GM18870 (cell line): ENCODE measurements around the gene HOXC12.

Experiments used
- ATAC-seq: cut with Tn5 transposase; IDR thresholded peaks from one replicate; pipeline ENCODE4 v1.9.1; 2021; ENCODE audit warnings: moderate library complexity; ENCODE audit not compliant: unreplicated experiment

Gene HOXC12

GRCh38 chr12:53955776-53956250 is 1.1 kb downstream of the HOXC12 start:
- no peak for ATAC-seq

GRCh38 chr12:53956251-53956887 is 1.7 kb downstream of the HOXC12 start:
- ATAC-seq, result no peak

- ATAC-seq, result no peak
These were observed 2.3 kb downstream of the HOXC12 start for GRCh38 chr12:53956914-53957536.

DNA sequence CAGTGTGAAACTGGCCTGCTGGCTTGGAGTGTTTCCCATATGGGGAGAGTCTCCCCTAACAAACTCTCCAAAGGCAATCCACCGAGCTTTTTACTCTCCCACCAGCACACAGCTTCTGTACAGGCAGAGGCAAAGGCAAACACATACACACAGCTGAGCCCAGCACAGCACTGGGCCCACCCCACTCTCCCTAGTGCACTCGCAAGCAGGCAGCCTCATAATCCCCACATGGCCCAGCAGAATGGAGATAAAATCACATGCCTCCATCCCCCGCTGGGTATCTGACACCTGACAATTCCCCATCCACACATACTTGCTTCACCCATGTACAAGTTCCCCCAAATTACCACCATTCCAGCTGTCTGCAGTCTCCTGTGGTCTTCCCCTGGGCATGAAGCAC is 3.4 kb downstream of the HOXC12 start:
- ATAC-seq, result no peak

- no peak for ATAC-seq
These were observed 4.6 kb downstream of the HOXC12 start for GRCh38 chr12:53959314-53959713.

- ATAC-seq, result no peak
These were observed 5.7 kb downstream of the HOXC12 start for GRCh38 chr12:53960187-53961024.

DNA sequence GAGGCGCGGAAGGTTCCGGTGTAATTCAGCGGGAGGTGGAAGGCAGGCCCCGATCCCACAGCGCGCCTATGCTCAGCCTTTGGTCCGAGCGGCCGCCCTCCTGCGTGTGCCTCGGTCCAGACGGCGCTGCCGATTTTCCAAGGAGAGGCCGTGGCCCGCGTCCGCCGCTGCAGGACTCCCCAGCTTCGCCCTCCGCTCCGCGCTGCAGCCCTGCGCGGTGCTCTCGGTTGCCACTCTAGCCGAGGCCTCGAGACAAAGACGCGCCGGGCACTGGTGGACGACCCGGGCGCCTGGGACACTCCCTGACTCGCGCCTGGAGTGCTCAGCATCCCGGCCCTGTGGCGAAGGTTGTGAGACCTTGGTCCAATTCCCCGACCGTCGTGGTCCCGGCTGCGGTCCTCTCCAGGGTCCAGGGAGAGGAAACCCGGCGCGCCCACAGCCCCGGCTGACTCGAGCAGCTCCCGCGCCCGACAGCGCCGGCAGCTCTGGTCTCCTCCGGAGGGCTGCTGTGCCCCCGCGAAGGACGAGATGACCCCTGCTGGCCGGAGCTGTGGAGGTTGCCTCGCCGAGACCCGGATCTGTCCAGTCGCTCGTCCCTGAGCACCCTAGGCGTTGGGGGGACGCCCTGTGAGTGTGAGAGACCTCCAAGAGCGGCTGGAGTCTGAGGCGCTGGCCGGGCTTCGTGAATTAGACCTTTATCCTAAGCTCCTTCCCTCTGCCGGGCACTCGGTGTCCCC is 6.5 kb downstream of the HOXC12 start:
- ATAC-seq, result no peak

DNA sequence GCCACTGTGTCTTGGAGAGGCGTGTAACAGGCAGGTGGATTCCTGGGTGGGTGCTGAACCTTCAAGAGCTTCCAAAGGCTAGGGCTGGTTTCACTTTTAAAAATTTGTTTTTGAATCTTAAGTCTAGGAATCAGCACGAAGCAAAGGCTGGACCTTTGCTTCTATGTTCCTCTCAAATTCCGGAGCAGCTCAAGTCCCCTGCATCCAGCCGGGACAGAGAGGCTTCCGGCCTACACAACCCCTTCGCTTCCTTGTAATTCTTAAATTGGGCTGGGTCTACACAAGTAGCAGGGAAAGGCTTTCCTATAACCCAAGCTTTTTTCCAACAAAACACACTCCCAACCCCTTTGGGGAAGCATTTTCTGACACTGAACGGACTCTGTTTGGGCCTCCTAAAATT is 8.3 kb downstream of the HOXC12 start:
- no peak for ATAC-seq

DNA sequence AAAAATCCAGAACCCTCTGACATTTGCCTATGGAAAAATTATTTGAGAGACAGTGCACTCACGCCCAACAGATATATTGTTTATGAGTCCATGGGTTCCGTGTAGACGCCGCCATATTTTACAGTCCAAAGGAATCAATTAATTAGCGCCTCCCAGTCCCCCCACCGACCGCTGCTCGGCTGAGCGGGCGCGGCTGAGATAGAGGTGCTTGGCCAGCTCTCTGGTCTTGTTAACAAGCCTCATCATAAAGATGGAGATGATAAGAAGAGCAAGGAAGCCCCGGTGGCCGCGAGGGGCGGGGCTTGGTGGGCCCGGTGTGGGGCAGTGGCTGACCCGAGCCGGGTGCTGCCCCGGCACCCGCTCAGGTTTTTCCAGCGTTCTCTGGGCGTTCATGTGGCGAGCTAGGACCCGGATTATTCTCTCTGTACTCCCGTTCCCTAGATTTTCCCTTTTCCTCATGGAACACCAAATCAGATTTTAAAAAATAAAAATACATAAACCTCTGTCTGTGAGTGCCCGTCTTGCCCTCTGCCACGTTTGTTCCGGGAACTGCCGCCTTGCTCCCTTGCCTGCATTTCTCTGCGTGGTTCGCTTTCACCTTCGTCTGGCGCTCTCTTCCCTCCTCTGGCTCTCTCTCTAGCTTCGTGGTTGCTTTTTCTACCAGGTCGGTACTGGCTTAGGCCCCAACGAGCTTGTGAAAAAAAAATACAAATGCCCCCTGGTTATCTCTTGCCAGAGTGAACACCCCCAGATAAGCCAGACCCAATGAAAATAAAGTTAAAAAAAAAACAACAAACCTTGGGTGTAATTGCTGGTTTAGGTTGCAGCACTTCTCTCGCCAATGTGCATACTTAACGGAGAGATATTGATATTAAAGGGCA is 9.0 kb downstream of the HOXC12 start:
- no peak for ATAC-seq

DNA sequence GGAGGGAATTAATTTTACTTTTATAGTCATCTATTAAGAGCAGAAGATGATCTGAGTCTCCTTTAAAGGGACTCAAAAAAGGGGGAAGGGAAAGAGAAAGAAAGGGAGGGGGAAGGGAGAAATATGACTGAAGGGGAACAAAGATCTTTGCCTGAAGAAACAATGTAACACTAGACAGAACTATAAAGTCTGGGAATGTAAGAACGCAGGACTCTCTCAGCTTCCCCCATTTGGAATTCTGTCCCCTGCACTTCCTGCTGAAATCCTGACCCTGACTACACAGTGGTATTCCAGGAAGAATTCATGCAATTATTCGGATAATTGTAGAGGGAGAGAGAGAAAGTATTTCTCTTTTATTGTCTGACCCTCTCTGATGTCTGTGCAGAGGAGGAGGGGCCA is 9.6 kb downstream of the HOXC12 start:
- ATAC-seq, result no peak

- ATAC-seq, result no peak
These were observed 10.8 kb downstream of the HOXC12 start for GRCh38 chr12:53965281-53966084.

DNA sequence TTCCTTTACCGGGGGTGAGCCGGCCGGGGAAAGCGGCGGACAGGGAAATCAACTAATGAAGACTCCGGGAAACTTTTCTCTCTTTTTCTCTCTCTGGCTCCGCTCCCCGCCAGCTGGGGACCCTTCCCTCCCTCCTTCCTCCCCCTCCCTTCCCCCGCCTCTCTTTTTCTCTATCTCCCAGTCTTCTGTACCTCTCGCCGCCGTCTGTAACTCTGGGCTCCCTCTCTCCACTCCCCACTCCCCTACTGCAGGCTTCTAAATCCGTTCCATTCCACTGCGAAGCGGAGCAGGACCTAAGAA is 11.3 kb downstream of the HOXC12 start:
- no peak for ATAC-seq

- ATAC-seq, result no peak
These were observed 11.9 kb downstream of the HOXC12 start for GRCh38 chr12:53966385-53967133.

DNA sequence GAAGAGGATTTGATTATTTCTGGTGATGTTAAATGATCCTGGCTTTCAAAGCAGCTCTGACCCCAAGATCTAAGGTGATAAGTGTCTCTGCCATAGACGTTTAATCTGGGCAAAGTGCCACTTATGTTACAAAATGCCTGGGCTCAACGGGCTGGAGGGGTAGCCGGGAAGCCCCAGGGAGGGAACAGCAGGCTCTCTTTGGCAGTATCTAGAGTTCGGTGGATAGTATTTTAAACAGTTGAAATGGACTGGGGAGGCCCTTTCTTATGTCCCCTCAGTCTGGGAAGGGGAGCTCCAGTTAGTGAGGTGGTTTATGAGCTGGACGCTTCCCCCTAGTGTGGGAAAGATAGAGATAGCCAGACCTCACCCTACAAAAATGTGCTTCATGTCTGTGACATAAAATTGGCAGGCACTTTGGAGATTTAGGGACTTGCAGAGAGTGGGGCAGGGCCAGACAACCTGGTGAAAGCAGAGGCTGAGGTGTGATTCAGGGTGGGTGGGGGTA is 12.8 kb downstream of the HOXC12 start:
- ATAC-seq, result no peak

DNA sequence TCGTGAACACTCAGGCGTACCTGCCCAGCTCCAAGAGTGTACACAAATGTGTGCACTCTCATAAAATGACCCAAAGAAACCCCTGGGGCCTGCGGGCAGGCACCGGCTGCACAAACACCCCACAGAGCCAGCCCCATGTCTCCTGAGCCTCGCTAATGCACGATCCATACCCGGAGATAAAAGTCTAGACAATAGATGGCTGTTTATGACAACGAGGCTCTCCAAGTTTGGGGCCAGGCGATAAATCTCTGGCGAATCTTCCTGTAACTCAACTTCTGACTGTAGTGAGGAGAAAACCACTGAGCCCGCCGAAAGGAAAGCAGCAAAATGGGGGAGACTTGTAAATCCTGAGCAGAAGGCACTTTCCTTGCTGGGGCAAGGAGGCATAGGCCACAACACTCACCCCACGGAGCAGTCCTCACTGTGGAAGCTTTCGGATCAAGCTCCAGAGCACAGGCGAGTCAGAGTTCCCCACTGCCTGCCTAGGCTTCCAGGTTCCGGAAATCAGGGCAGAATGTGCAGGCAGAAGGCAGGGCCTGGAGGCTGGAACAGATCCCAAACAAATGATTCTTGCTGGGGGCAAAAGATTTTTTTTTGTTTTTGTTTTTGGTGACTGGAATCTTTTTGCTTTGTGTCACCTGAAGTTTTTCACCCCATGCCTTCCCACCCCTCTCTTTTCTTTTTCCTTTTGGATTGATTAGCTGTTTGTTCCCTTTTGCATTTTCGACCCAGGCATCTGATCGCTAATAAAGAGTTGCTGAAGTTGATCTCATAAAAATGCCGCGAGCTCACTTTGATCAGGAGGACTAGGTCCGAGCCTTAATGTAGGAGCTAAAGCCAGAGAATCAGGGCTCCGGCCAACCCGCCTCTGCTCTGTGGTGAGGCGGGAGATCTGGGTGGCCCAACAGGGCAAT is 13.8 kb downstream of the HOXC12 start:
- no peak for ATAC-seq

- ATAC-seq, result no peak
These were observed 15.0 kb downstream of the HOXC12 start for GRCh38 chr12:53969588-53970259.

DNA sequence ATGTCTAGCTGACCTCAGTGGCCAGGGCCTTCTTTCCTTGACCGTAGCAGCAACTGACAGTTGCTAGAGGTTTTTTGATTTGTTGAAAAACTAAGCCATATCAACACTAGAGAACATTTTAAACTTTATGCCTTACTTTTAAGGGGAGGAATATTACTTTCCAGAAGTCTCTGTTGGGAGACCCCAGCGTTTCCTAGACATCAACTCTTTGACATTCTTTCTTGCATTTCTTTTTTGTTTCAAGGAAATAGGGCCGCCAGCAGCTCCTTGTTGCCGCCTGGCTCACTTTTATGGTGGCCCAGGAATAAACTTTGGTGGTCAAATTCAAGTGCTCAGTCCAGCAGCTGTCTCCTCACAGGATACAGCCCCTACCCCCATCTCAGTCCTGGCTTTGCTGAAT is 15.7 kb downstream of the HOXC12 start:
- ATAC-seq, result no peak
